Left kidney (tissue), 2 donors: Measurements from ENCODE around the gene CCDC194. TPM values are rescaled to one million over a fixed set of nuclear protein-coding genes. Genes with fewer than 3 reads are reported as not detected.

ENCODE experiments used
- DNase-seq: peaks from one replicate; pipeline ENCODE4 v3.0.0-alpha.2; 2013
- polyA plus RNA-seq: library from polyadenylated mRNA; unstranded; fragments of 120-200 nt; gene quantifications from one replicate; pipeline ENCODE4 v1.2.1, GENCODE V29; 2013; ENCODE audit not compliant: insufficient read length

The CCDC194 gene
- polyA plus RNA-seq, 1 donor, result 4.5 TPM

GRCh38 chr19:17406046-17406886, 12.3 kb upstream of the CCDC194 start:
- DNase-seq, result no peak

- DNase-seq, result no peak
Measured at GRCh38 chr19:17405250-17406045, 11.5 kb upstream of the CCDC194 start, which contains the start of gene BST2. TSS of gene BST2 (minus strand) at chr19:17405630. CDS start at chr19:17405575, 55 bp downstream.

GRCh38 chr19:17404621-17405249, 10.7 kb upstream of the CCDC194 start:
- no peak for DNase-seq

DNA sequence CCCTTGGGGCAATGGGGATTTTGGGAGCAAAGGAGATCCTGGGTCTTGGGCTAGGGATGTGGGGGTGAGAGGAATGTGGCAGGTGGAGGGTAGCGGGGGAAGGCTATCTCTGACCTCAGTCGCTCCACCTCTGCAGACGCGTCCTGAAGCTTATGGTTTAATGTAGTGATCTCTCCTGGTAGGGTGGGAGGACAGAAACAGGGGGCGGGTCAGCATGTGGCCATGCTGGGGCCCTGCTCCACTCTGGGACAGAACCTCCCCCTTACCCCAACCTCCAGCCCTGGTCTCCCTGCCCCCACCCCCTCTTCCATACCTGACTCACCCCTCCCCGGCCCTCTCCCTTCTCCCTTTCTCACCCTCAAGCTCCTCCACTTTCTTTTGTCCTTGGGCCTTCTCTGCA, 10.0 kb upstream of the CCDC194 start:
- no peak for DNase-seq

GRCh38 chr19:17402982-17403855, 9.2 kb upstream of the CCDC194 start:
- DNase-seq, result no peak

DNA sequence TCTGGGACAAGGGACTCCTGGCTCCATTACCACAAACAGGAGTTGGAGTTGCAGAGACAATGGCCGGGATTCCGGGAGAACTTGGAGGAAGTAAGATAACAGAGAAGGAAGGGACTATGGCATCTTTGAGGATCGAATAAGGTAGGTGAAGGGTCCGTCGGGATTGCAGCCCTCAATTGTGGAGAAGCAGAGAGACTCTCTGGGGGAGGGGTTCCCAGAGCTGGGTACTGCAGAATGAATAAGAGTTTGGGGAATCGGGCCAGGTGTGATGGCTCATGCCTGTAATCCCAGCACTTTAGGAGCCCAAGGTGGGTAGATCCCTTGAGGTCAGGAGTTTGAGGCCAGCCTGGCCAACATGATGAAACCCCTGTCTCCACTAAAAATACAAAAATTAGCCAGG, 7.6 kb upstream of the CCDC194 start:
- DNase-seq, result no peak

DNA sequence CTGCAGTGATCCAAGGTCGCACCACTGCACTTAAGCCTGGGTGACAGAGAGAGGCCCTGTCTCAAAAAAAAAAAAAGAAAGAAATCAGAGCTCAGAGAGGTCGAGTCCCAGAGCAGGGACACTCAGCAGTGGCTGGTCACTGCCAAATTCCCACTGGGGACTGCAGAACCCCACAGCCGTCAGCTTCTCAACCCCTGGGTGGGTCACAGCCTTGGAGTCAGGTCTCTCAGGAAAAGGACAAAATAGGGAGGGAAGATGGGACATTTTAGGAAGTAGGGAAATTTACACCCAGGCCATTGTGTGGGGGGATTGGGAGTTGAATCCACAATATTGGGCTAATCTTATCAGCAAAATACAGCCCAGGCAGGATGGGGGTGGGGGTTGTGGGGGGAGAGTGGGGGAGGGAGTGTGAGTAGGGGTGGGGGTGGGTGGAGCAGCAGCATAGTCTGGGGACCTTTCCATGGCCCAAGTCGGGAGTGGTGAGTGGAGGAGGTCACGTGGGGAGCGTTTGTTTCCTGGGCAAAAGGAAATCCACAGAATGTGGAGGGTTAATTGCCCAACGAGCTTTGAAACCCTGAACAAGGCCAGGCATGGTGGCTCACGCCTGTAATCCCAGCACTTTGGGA, 5.0 kb upstream of the CCDC194 start:
- no peak for DNase-seq

DNA sequence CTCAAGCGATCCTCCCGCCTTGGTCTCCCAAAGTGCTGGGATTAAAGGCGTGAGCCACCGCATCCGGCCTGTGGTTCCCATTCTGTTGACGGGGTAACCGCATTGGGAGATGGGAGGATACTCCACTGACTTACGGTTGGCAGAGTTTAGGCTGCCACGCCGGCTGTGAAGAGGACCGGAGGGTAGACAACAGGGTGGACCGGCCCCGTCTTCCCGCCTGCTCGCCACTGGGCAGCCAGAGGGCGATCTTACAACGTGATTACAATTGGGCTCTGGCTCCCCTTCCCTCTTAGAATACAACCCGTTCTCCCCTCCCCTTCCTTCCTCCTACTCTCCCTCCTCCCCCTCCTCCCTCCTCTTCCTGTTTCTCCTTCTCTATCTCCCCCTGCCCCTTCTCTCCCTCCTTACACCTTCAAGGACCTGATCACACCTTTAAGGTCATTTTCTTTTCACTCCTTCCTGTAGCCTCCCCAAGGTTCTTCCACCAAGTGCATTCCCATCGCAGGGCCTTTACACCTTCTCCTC, 957 bp upstream of the CCDC194 start:
- no peak for DNase-seq

GRCh38 chr19:17393002-17393401, 994 bp downstream of the CCDC194 start:
- DNase-seq, result no peak

DNA sequence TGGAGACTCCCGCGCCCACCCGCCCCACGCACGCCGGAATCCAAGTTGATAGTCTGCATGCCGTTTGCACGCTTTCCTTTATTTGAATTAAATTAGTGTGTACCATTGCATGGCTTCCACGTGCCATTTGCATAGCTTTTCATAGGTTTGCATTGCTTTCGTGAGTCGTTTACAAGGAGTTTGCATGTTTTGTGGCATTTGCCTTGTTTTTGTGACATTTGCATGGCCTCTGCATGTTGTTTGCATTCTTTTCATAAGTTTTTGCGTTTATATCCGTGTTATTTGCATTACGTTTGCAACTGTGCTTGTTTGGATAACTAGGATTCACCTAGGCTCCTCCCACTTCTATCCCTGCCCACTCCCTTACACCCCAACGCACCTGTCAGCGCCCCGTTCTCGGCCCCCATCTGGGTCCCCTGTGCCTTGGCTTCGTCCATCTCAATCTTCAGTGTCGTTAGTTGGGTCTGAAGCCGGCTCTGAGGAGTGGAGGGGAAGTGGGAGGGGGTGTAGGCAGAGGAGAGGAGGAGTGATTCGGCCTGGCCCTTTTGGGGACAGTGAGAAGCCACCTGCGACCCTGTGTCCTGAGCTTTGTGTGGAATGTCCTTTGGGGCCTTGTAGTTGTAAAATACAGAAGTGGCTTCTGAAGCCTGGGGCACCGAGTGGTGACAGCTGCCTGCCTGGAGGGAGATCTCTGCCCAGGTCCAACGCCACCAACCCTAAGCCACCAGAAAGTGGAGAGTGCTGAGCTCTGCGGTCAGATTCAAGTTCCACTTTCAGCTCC, 2.4 kb downstream of the CCDC194 start:
- no peak for DNase-seq

DNA sequence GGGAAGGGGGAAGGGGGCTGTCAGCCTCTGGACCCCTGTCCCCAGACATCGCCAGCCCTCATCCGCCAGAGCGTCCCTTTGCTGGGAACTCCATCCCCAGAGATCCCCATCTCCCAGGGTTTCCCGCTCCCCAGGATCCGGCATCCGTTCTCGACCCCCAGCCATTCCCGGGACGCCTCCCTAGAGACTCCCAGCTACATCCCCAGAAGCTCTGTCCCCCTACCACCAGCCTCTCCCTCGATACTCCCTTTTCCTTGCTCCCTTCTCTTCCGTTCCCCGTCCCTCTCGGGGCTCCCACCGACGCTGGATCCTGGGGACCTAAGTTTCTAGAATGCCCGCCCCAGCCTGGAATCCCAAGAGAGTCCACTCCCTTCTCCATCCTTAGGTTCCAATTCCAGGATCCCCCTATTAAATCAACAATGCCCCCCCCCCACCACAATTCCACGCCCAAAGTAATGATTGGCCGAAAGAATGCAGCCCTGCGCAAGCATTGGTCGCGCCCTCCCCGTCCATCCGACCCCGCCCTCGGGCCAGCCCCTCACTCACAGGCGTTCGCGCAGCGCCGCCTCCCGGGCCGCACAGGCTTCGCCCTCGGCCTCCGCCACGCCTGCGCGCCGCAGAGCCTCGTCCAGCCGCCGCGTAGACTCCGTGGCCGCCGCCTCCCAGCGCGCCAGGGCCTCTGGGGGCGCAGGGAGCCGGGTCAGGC, 3.2 kb downstream of the CCDC194 start:
- DNase-seq, result peak; percentile 92

- no peak for DNase-seq
Measured at GRCh38 chr19:17389957-17390664, 3.9 kb downstream of the CCDC194 start.

DNA sequence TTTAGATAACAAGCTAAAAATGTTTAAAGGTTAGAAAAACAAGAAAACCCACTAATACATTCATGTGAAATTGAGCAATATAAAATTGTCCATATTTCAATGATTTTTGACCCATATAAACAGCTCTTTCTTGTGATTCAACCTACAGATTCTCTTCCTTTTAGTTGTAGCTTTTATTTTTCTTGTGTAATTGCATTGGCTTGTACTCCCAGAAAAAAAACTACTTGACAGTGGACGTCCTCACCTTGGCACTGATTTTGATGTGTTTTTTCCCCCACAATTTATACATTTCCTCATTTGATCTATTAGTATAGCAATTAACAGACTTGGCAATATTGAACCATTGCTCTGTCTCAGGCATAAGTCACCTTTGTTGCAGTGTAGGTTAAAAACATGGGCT, 4.7 kb downstream of the CCDC194 start:
- DNase-seq, result no peak

GRCh38 chr19:17385878-17386611, 8.0 kb downstream of the CCDC194 start:
- peak; percentile 64 for DNase-seq

- DNase-seq, result no peak
Measured at GRCh38 chr19:17380426-17381138, 13.4 kb downstream of the CCDC194 start.

- peak; percentile 65 for DNase-seq
Measured at GRCh38 chr19:17379221-17379631, 14.8 kb downstream of the CCDC194 start.

DNA sequence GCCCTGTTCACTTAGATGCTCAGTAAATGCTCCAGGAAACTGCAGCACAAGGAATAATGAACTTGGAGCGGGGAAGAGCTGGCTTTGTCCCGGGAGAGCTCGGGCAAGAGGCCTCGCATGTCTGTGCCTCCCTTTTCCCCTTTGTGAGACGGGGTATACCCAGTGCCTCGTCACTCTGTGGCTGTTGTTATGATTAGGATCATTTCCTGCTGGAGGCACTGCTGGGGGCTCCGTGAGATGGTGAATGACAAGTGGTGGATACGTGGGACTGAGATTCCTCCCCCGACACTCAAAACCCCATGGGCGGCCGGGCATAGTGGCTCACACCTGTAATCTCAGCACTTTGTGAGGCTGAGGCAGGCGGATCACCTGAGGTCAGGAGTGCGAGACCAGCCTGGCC, 15.7 kb downstream of the CCDC194 start:
- no peak for DNase-seq
